ENCODE data around the gene LMNA.

The LMNA gene

GRCh38 chr1:156081180-156081916, 33.2 kb upstream of the LMNA start:
- Histone ChIP-seq H3K4me3 (peak overlapping the region; percentile 88), H3K9me3 (no peaks in the 10 kb centered on the region), H3K4me2 (peak overlapping the region; percentile 90), H3K27me3 (no peaks in the 10 kb centered on the region), H3K27ac (peak overlapping the region; percentile 87), H3K9ac (peak overlapping the region; percentile 91), H3K36me3 (peaks cover 14% of the 10 kb centered on the region), H4K20me1 (peaks cover 58% of the 10 kb centered on the region), H3K4me1 (peaks cover 79% of the 10 kb centered on the region)
- TF ChIP-seq Cebpa-rat (IDR thresholded peaks at IDR 0.05), result no peak

GRCh38 chr1:156081917-156082308, 32.6 kb upstream of the LMNA start:
- peak overlapping the region; percentile 91 for H3K9ac ChIP-seq
- no peaks in the 10 kb centered on the region for H3K27me3 ChIP-seq
- peaks cover 77% of the 10 kb centered on the region for H3K4me1 ChIP-seq
- TF ChIP-seq Cebpa-rat (IDR thresholded peaks at IDR 0.05), result no peak
- H4K20me1 ChIP-seq, result peaks cover 58% of the 10 kb centered on the region
- peak overlapping the region; percentile 87 for H3K27ac ChIP-seq
- H3K9me3 ChIP-seq, result no peaks in the 10 kb centered on the region
- peak overlapping the region; percentile 90 for H3K4me2 ChIP-seq
- H3K4me3 ChIP-seq, result peak overlapping the region; percentile 88
- H3K36me3 ChIP-seq, result peaks cover 8% of the 10 kb centered on the region

- TF ChIP-seq Cebpa-rat (IDR thresholded peaks at IDR 0.05), result no peak
- Histone ChIP-seq H3K4me3 (peak within 1 kb of the TSS; percentile 88), H3K27me3 (no peaks in the 10 kb centered on the region), H3K4me1 (peaks cover 77% of the 10 kb centered on the region), H3K4me2 (peak within 1 kb of the TSS; percentile 90), H3K9me3 (no peaks in the 10 kb centered on the region), H3K36me3 (peaks cover 2% of the 10 kb centered on the region), H3K9ac (peak within 1 kb of the TSS; percentile 91), H4K20me1 (peaks cover 52% of the 10 kb centered on the region), H3K27ac (peak within 1 kb of the TSS; percentile 87)
Measured at GRCh38 chr1:156082309-156083091, 32.0 kb upstream of the LMNA start, which contains the start of gene MEX3A. MEX3A (minus strand) TSS chr1:156082465; CDS start chr1:156081998, 467 bp downstream.

- H3K9ac ChIP-seq, result peak overlapping the region; percentile 91
- no peak for TF ChIP-seq Cebpa-rat (IDR thresholded peaks at IDR 0.05)
- H3K9me3 ChIP-seq, result no peaks in the 10 kb centered on the region
- H3K4me1 ChIP-seq, result peaks cover 65% of the 10 kb centered on the region
- peak overlapping the region; percentile 88; the same call in 1 of the 2 replicates for H3K4me3 ChIP-seq
- H3K36me3 ChIP-seq, result no peaks in the 10 kb centered on the region
- no peaks in the 10 kb centered on the region for H3K27me3 ChIP-seq
- H3K27ac ChIP-seq, result no peak overlapping the region
- H3K4me2 ChIP-seq, result peak overlapping the region; percentile 90
- H4K20me1 ChIP-seq, result peaks cover 36% of the 10 kb centered on the region
Measured at GRCh38 chr1:156083800-156084790, 30.4 kb upstream of the LMNA start.

GRCh38 chr1:156086256-156086662, 28.3 kb upstream of the LMNA start:
- Histone ChIP-seq H3K4me1 (peaks cover 64% of the 10 kb centered on the region), H3K27me3 (no peaks in the 10 kb centered on the region), H3K9me3 (no peaks in the 10 kb centered on the region), H3K4me2 (no peak overlapping the region), H4K20me1 (peaks cover 35% of the 10 kb centered on the region), H3K36me3 (no peaks in the 10 kb centered on the region), H3K27ac (no peak overlapping the region), H3K9ac (no peak overlapping the region), H3K4me3 (no peak overlapping the region)
- TF ChIP-seq Cebpa-rat (IDR thresholded peaks at IDR 0.05), result no peak

- peaks cover 46% of the 10 kb centered on the region for H3K4me1 ChIP-seq
- H3K9ac ChIP-seq, result peak overlapping the region; percentile 57; the same call in 1 of the 2 replicates
- no peaks in the 10 kb centered on the region for H3K9me3 ChIP-seq
- TF ChIP-seq Cebpa-rat (IDR thresholded peaks at IDR 0.05), result no peak
- peaks cover 52% of the 10 kb centered on the region for H4K20me1 ChIP-seq
- no peaks in the 10 kb centered on the region for H3K36me3 ChIP-seq
- H3K4me2 ChIP-seq, result peak overlapping the region; percentile 92
- no peaks in the 10 kb centered on the region for H3K27me3 ChIP-seq
- H3K4me3 ChIP-seq, result no peak overlapping the region
- H3K27ac ChIP-seq, result peak overlapping the region; percentile 46; the same call in 1 of the 2 replicates
Measured at GRCh38 chr1:156089704-156090103, 24.8 kb upstream of the LMNA start.

GRCh38 chr1:156090138-156090839, 24.2 kb upstream of the LMNA start:
- H4K20me1 ChIP-seq, result peaks cover 53% of the 10 kb centered on the region
- TF ChIP-seq Cebpa-rat (IDR thresholded peaks at IDR 0.05), result no peak
- H3K4me2 ChIP-seq, result peak overlapping the region; percentile 92
- H3K4me1 ChIP-seq, result peaks cover 41% of the 10 kb centered on the region
- no peaks in the 10 kb centered on the region for H3K36me3 ChIP-seq
- H3K9ac ChIP-seq, result peak overlapping the region; percentile 57; the same call in 1 of the 2 replicates
- 0 out of 2 replicates have a peak overlapping the region, but pooled peaks have one; percentile 46 for H3K27ac ChIP-seq
- H3K9me3 ChIP-seq, result no peaks in the 10 kb centered on the region
- no peaks in the 10 kb centered on the region for H3K27me3 ChIP-seq
- no peak overlapping the region; the same call in 1 of the 2 replicates for H3K4me3 ChIP-seq

GRCh38 chr1:156090840-156091188, 23.7 kb upstream of the LMNA start:
- peak overlapping the region; percentile 92 for H3K4me2 ChIP-seq
- H3K27me3 ChIP-seq, result no peaks in the 10 kb centered on the region
- H3K9ac ChIP-seq, result no peak overlapping the region
- no peaks in the 10 kb centered on the region for H3K36me3 ChIP-seq
- no peak for TF ChIP-seq Cebpa-rat (IDR thresholded peaks at IDR 0.05)
- no peak overlapping the region for H3K27ac ChIP-seq
- peaks cover 58% of the 10 kb centered on the region for H4K20me1 ChIP-seq
- H3K9me3 ChIP-seq, result no peaks in the 10 kb centered on the region
- peaks cover 45% of the 10 kb centered on the region for H3K4me1 ChIP-seq
- H3K4me3 ChIP-seq, result no peak overlapping the region

Data from BLaER1 (cell line).